ENCODE results near the gene SRR.

Gene SRR

GRCh38 chr17:2271985-2272702 is 31.6 kb upstream of the SRR start:
- H3K36me3 ChIP-seq (ENCODE audit: insufficient read depth, low read depth, low read length) = peaks cover 26% of the 10 kb centered on the region
- no peak overlapping the region for H3K9ac ChIP-seq (ENCODE audit: low read depth, low read length)
- no peak overlapping the region for H3K4me3 ChIP-seq (ENCODE audit: low read length)
- H3K27me3 ChIP-seq (ENCODE audit: insufficient read depth, low read length) = no peaks in the 10 kb centered on the region
- H3K9me3 ChIP-seq (ENCODE audit: insufficient read depth, low read depth, low read length) = no peaks in the 10 kb centered on the region
- H3K4me1 ChIP-seq (ENCODE audit: insufficient read depth, low read length) = no peaks in the 10 kb centered on the region
- H3K27ac ChIP-seq (ENCODE audit: low read length) = no peak overlapping the region

DNA sequence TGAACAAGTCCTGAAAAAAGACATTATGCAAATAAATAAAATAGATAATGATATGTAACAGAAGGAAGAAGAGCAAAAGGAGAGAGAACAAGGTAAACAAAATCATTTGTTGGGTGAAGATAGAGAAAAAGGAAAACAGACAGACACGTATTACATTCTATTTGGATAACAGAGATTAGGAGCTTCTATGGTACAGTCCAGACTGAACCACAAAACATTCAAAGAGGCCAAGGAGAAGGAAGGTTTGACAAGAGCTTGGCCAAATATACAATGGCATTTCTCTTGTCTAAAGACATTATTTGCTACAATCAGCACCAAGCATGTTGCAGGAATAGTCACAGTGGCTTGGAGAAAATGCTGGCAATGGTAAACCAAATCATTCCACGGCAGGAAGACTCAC is 29.3 kb upstream of the SRR start:
- no peaks in the 10 kb centered on the region for H3K4me1 ChIP-seq (ENCODE audit: insufficient read depth, low read length)
- H3K4me3 ChIP-seq (ENCODE audit: low read length) = no peak overlapping the region
- no peak overlapping the region for H3K27ac ChIP-seq (ENCODE audit: low read length)
- H3K9ac ChIP-seq (ENCODE audit: low read depth, low read length) = no peak overlapping the region
- H3K9me3 ChIP-seq (ENCODE audit: insufficient read depth, low read depth, low read length) = no peaks in the 10 kb centered on the region
- no peaks in the 10 kb centered on the region for H3K27me3 ChIP-seq (ENCODE audit: insufficient read depth, low read length)
- peaks cover 37% of the 10 kb centered on the region for H3K36me3 ChIP-seq (ENCODE audit: insufficient read depth, low read depth, low read length)

- H3K9ac ChIP-seq (ENCODE audit: low read depth, low read length) = no peak overlapping the region
- H3K27me3 ChIP-seq (ENCODE audit: insufficient read depth, low read length) = no peaks in the 10 kb centered on the region
- peaks cover 44% of the 10 kb centered on the region for H3K36me3 ChIP-seq (ENCODE audit: insufficient read depth, low read depth, low read length)
- no peaks in the 10 kb centered on the region for H3K4me1 ChIP-seq (ENCODE audit: insufficient read depth, low read length)
- no peaks in the 10 kb centered on the region for H3K9me3 ChIP-seq (ENCODE audit: insufficient read depth, low read depth, low read length)
- no peak overlapping the region for H3K27ac ChIP-seq (ENCODE audit: low read length)
- H3K4me3 ChIP-seq (ENCODE audit: low read length) = no peak overlapping the region
Measured at GRCh38 chr17:2275722-2276121, 28.0 kb upstream of the SRR start.

DNA sequence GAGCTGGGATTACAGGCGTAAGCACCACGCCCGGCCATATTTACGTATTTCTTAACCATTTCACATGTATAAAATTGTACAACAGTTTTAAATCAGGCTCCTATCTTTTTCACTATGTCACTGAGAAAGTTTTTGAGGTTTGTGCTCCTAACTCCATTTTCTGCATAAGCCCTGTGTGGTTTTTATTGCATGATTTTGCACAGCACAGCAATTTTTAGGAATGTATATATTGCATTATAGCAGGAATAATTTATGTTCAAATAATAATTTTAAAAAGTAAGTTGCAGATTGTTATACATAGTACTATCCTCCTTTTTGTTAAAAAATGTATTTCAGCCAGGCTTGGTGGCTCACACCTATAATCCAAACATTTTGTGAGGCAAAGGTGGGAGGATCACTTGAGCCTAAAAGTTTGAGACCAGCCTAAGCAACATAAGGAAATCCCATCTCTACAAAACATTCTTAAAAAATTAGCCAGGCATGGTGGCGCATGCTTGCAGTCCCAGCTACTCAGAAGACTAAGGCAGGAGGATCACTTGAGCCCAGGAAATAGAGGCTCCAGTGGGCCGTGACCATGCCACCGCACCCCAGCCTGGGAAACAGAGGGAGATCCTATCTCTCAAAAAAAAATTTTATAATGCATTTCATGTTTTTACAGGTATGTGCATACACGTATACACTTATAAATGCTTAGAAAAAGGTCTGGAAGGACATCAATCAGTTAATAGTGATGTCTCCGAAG is 26.1 kb upstream of the SRR start:
- H3K9me3 ChIP-seq (ENCODE audit: insufficient read depth, low read depth, low read length) = no peaks in the 10 kb centered on the region
- H3K4me1 ChIP-seq (ENCODE audit: insufficient read depth, low read length) = no peaks in the 10 kb centered on the region
- H3K4me3 ChIP-seq (ENCODE audit: low read length) = no peak overlapping the region
- no peaks in the 10 kb centered on the region for H3K27me3 ChIP-seq (ENCODE audit: insufficient read depth, low read length)
- peaks cover 61% of the 10 kb centered on the region for H3K36me3 ChIP-seq (ENCODE audit: insufficient read depth, low read depth, low read length)
- H3K27ac ChIP-seq (ENCODE audit: low read length) = no peak overlapping the region
- H3K9ac ChIP-seq (ENCODE audit: low read depth, low read length) = no peak overlapping the region

- peaks cover 73% of the 10 kb centered on the region for H3K36me3 ChIP-seq (ENCODE audit: insufficient read depth, low read depth, low read length)
- no peak overlapping the region for H3K4me3 ChIP-seq (ENCODE audit: low read length)
- H3K4me1 ChIP-seq (ENCODE audit: insufficient read depth, low read length) = no peaks in the 10 kb centered on the region
- H3K27me3 ChIP-seq (ENCODE audit: insufficient read depth, low read length) = no peaks in the 10 kb centered on the region
- no peak overlapping the region for H3K9ac ChIP-seq (ENCODE audit: low read depth, low read length)
- no peaks in the 10 kb centered on the region for H3K9me3 ChIP-seq (ENCODE audit: insufficient read depth, low read depth, low read length)
- no peak overlapping the region for H3K27ac ChIP-seq (ENCODE audit: low read length)
Measured at GRCh38 chr17:2279707-2280106, 24.0 kb upstream of the SRR start.

- Histone ChIP-seq H3K9ac (ENCODE audit: low read depth, low read length) (no peak overlapping the region), H3K4me1 (ENCODE audit: insufficient read depth, low read length) (no peaks in the 10 kb centered on the region), H3K9me3 (ENCODE audit: insufficient read depth, low read depth, low read length) (no peaks in the 10 kb centered on the region), H3K4me3 (ENCODE audit: low read length) (no peak overlapping the region), H3K27me3 (ENCODE audit: insufficient read depth, low read length) (no peaks in the 10 kb centered on the region), H3K36me3 (ENCODE audit: insufficient read depth, low read depth, low read length) (peaks cover 82% of the 10 kb centered on the region), H3K27ac (ENCODE audit: low read length) (no peak overlapping the region)
Measured at GRCh38 chr17:2282297-2282873, 21.4 kb upstream of the SRR start.

DNA sequence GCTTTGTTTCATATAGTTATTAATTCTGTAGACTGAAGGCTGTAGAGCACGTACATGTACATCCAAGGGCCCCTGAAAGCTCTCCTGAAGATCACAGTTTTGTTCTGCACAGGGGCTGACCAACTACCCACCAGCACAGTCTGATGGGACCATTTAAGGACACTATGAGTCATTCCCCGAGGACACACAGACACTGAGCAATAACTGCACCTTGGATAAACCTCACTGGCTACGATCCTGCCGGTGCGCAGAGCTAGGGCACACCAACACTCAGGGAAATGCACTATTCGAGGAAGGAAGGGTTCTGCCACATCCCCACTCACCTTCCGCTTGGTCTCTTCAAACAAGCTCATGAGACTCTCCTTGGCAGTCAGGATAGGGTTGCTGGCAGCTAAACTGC is 20.4 kb upstream of the SRR start:
- H3K4me1 ChIP-seq (ENCODE audit: insufficient read depth, low read length) = no peaks in the 10 kb centered on the region
- no peak overlapping the region for H3K4me3 ChIP-seq (ENCODE audit: low read length)
- no peaks in the 10 kb centered on the region for H3K27me3 ChIP-seq (ENCODE audit: insufficient read depth, low read length)
- peaks cover 86% of the 10 kb centered on the region for H3K36me3 ChIP-seq (ENCODE audit: insufficient read depth, low read depth, low read length)
- H3K9me3 ChIP-seq (ENCODE audit: insufficient read depth, low read depth, low read length) = no peaks in the 10 kb centered on the region
- no peak overlapping the region for H3K9ac ChIP-seq (ENCODE audit: low read depth, low read length)
- H3K27ac ChIP-seq (ENCODE audit: low read length) = no peak overlapping the region

DNA sequence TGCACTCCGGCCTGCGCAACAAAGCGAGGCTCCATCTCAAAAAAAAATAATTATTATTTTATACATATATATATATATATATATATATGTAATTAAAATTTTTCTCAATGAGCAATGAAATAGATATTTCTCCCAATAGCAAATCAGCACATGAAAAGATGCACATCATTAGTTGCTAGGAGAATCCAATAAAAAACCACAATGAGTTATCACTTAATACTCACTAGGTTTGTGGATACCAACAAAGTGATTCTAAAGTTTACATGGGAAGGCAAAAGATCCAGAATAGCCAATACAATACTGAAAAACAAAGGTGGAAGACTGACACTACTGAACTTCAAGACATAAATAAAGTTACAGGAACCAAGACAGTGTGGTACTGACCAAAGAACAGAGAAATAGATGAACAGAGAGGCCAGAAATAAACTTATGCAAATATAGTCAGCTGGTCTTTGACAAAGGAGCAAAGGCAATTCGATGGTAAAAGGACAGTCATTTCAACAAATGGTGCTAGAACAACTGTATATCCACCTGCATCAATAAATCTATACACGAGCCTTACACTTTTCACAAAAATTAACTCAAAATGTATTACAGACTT is 13.8 kb upstream of the SRR start:
- H3K4me1 ChIP-seq (ENCODE audit: insufficient read depth, low read length) = no peaks in the 10 kb centered on the region
- no peaks in the 10 kb centered on the region for H3K27me3 ChIP-seq (ENCODE audit: insufficient read depth, low read length)
- no peak overlapping the region for H3K9ac ChIP-seq (ENCODE audit: low read depth, low read length)
- H3K27ac ChIP-seq (ENCODE audit: low read length) = no peak overlapping the region
- H3K4me3 ChIP-seq (ENCODE audit: low read length) = no peak overlapping the region
- H3K9me3 ChIP-seq (ENCODE audit: insufficient read depth, low read depth, low read length) = no peaks in the 10 kb centered on the region
- peaks cover 72% of the 10 kb centered on the region for H3K36me3 ChIP-seq (ENCODE audit: insufficient read depth, low read depth, low read length)

GRCh38 chr17:2292100-2292499 is 11.7 kb upstream of the SRR start:
- Histone ChIP-seq H3K9me3 (ENCODE audit: insufficient read depth, low read depth, low read length) (no peaks in the 10 kb centered on the region), H3K4me3 (ENCODE audit: low read length) (no peak overlapping the region), H3K9ac (ENCODE audit: low read depth, low read length) (no peak overlapping the region), H3K4me1 (ENCODE audit: insufficient read depth, low read length) (no peaks in the 10 kb centered on the region), H3K27me3 (ENCODE audit: insufficient read depth, low read length) (no peaks in the 10 kb centered on the region), H3K36me3 (ENCODE audit: insufficient read depth, low read depth, low read length) (peaks cover 78% of the 10 kb centered on the region), H3K27ac (ENCODE audit: low read length) (no peak overlapping the region)

DNA sequence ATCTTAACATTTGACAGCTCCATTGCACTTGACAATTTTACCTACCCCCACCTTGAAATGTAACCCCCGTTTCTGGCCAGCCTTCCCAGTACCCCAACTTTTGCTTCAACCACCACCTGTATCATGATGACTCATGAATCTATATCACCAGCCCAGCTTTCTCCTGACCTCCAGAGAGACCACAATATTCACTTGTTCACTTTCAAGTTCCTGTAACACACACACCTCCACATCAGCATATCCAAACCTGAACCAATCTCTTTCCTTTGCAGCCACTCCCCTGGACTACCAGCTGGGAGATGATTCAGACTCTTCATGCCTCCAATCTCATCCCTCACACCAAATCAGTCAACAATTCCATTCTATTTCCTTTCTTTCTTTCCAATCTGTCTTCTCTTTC is 8.2 kb upstream of the SRR start:
- H3K27ac ChIP-seq (ENCODE audit: low read length) = no peak overlapping the region
- H3K9me3 ChIP-seq (ENCODE audit: insufficient read depth, low read depth, low read length) = no peaks in the 10 kb centered on the region
- H3K4me1 ChIP-seq (ENCODE audit: insufficient read depth, low read length) = no peaks in the 10 kb centered on the region
- H3K27me3 ChIP-seq (ENCODE audit: insufficient read depth, low read length) = no peaks in the 10 kb centered on the region
- H3K36me3 ChIP-seq (ENCODE audit: insufficient read depth, low read depth, low read length) = peaks cover 91% of the 10 kb centered on the region
- no peak overlapping the region for H3K9ac ChIP-seq (ENCODE audit: low read depth, low read length)
- H3K4me3 ChIP-seq (ENCODE audit: low read length) = no peak overlapping the region

- H3K4me3 ChIP-seq (ENCODE audit: low read length) = no peak overlapping the region
- H3K4me1 ChIP-seq (ENCODE audit: insufficient read depth, low read length) = no peaks in the 10 kb centered on the region
- H3K9ac ChIP-seq (ENCODE audit: low read depth, low read length) = no peak overlapping the region
- peaks cover 81% of the 10 kb centered on the region for H3K36me3 ChIP-seq (ENCODE audit: insufficient read depth, low read depth, low read length)
- no peaks in the 10 kb centered on the region for H3K27me3 ChIP-seq (ENCODE audit: insufficient read depth, low read length)
- H3K9me3 ChIP-seq (ENCODE audit: insufficient read depth, low read depth, low read length) = no peaks in the 10 kb centered on the region
- no peak overlapping the region for H3K27ac ChIP-seq (ENCODE audit: low read length)
Measured at GRCh38 chr17:2297023-2297422, 6.7 kb upstream of the SRR start.

DNA sequence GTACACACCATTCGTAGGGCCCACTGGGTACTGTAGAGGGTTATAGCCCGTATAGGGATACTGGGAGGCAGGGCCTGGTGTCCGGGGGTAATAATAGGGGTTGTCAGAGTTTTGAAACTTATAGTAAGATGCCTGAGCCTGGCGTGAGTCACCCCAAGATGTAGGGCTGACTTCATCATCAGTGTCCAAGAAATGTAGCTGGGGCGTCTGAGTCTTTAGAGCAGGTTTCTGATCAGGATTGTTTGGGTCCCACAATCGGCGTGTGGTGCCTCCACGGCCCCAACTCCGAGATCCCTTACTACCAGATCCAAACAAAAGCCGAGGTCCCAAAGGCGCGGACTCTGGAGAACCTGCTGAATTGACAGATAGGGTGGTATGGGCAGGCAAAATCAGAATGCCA is 4.6 kb upstream of the SRR start:
- Histone ChIP-seq H3K36me3 (ENCODE audit: insufficient read depth, low read depth, low read length) (peaks cover 64% of the 10 kb centered on the region), H3K27ac (ENCODE audit: low read length) (no peak overlapping the region)

More for the DNA sequence above, 4.6 kb upstream of the SRR start:
- H3K9ac ChIP-seq (ENCODE audit: low read depth, low read length) = no peak overlapping the region
- no peaks in the 10 kb centered on the region; the same call in 1 of the 2 replicates for H3K4me1 ChIP-seq (ENCODE audit: insufficient read depth, low read length)
- H3K4me3 ChIP-seq (ENCODE audit: low read length) = no peak overlapping the region
- H3K27me3 ChIP-seq (ENCODE audit: insufficient read depth, low read length) = no peaks in the 10 kb centered on the region
- no peaks in the 10 kb centered on the region for H3K9me3 ChIP-seq (ENCODE audit: insufficient read depth, low read depth, low read length)
